Vagina (tissue), 2 donors: ENCODE measurements around the gene ANXA2.

Source experiments
- CTCF ChIP-seq, 3 experiments: fragments of 450-650 bp in 2 of 3; fragments of 200-600 bp in 1 of 3; sonication (generic) in 1 of 3; IDR thresholded peaks; one replicate each; pipeline ENCODE4 v1.5.1; 2017 to 2019; ENCODE audit warnings: antibody characterized with exemption in 3 of 3, mild to moderate bottlenecking in 2 of 3, moderate library complexity in 2 of 3
- POLR2A ChIP-seq, 2 donors: fragments of 450-650 bp; IDR thresholded peaks; one replicate each; pipeline ENCODE4 v1.6.1; 2017; ENCODE audit warnings: antibody characterized with exemption in 2 of 2, mild to moderate bottlenecking in 2 of 2, moderate library complexity in 2 of 2

DNA sequence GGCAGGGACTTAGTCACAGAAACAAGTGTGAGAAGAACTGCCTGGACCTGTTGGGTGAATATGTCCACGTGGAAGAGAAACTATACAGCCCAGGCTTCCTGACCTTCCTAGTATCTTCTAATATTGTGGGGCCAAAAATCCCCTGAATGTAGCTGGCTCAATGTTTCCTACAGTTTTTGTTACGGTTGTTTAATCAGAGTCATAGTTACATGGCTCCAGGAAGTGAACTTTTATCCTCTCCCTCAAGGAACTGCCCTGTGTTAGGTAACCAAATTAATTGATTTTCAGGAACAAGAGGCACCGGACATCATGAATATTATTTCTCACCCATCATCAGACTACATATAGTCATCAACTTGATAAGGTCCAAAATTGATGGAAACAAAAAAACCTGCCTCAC is 59.0 kb downstream of the ANXA2 start:
- TF ChIP-seq CTCF (IDR thresholded peaks at IDR 0.05) = no peak
- no peak for TF ChIP-seq POLR2A (IDR thresholded peaks at IDR 0.05)
